Left ventricle myocardium superior (tissue), 1 donor: Measurements from ENCODE around the gene DHRS3. TPM values are rescaled to one million over a fixed set of nuclear protein-coding genes. Genes with fewer than 3 reads are reported as not detected.

Source experiments
- microRNA-seq: library from miRNA; unstranded; fragments of <30 nt; microRNA quantifications from one replicate; pipeline ENCODE4 v1.2.0, GENCODE V29; 2020; ENCODE audit warnings: borderline number of aligned reads
- total RNA-seq: library from RNA; stranded (reverse); fragmentation: NEBNext Ultra II Directional; extraction: Animal tissue kit (Norgen Biotek cat#: 25700); gene quantifications from one replicate; pipeline ENCODE4 v1.2.1, GENCODE V29; 2021
- donor health status: DM: no; HTN: yes; CAD: no; lungs with severe emphysema.

DHRS3 gene
- total RNA-seq, 1 donor from 2014 or later: 79.6 TPM

Small RNA genes within 50 kb of the gene (microRNA-seq; reads per million reads assigned to microRNA genes)
- gene MIR6730: not detected

Other genes starting within 250 kb of the DHRS3 start
- not detected for gene AADACL4, start 25.9 kb upstream of the DHRS3 start, total RNA-seq
- gene AADACL3, start 97.9 kb upstream of the DHRS3 start, total RNA-seq: not detected
- not detected for gene CFAP107, start 128.0 kb upstream of the DHRS3 start, total RNA-seq
- not detected for gene PRAMEF12, start 155.5 kb upstream of the DHRS3 start, total RNA-seq
- not detected for gene PRAMEF1, start 173.2 kb upstream of the DHRS3 start, total RNA-seq
- not detected for gene PRAMEF11, start 213.2 kb upstream of the DHRS3 start, total RNA-seq
- gene HNRNPCL1, start 230.5 kb upstream of the DHRS3 start, total RNA-seq: not detected
- not detected for gene PRAMEF2, start 238.9 kb upstream of the DHRS3 start, total RNA-seq